ENCODE data around the gene GPD1.
A peak's percentile ranks its signal among the peaks of the same experiment; 100 is the strongest.

The GPD1 gene

DNA sequence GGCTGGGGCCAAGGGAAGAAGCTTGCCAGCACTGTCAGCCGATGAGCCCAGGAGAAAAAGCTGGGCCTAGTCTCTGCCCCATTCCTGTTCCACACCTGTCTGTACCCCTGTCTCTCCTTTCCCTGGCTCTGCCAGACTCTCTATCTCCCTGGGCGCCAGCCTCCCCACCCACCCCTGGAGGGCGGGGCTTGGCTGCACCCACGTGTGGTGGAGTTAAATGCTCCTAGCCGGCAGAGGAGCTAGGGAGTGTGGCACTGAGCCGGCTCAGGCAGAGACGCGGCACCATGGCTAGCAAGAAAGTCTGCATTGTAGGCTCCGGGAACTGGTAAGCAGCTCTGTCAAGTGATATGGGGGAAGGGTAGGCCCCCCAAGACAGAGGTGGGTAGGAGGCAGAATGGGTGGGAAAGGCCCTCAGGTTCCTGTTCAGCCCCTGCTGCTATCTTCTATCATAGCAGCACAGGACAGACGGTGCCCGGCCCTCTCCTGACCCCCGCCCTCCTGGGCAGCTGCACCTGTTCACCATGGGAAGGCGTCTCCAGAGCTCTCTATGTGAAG is at the start of gene GPD1:
GPD1 (plus strand) TSS at position 242 of the 555 bp plus-strand sequence; CDS start at position 285, 43 bp downstream.
- Histone ChIP-seq H3K9ac (ENCODE audit: low read length) (no peak within 1 kb of the TSS), H3K36me3 (ENCODE audit: control insufficient read depth, low read depth, low read length) (peaks cover 27% of the 10 kb centered on the region), H3K27me3 (ENCODE audit: control insufficient read depth, insufficient read depth, low read length) (no peaks in the 10 kb centered on the region), H3K4me3 (ENCODE audit: low read length) (no peak within 1 kb of the TSS), H3K9me3 (ENCODE audit: control insufficient read depth, low read depth, low read length) (no peaks in the 10 kb centered on the region), H3K27ac (ENCODE audit: low read length) (no peak within 1 kb of the TSS), H3K4me1 (ENCODE audit: control insufficient read depth, low read depth, low read length) (peaks cover 13% of the 10 kb centered on the region)

DNA sequence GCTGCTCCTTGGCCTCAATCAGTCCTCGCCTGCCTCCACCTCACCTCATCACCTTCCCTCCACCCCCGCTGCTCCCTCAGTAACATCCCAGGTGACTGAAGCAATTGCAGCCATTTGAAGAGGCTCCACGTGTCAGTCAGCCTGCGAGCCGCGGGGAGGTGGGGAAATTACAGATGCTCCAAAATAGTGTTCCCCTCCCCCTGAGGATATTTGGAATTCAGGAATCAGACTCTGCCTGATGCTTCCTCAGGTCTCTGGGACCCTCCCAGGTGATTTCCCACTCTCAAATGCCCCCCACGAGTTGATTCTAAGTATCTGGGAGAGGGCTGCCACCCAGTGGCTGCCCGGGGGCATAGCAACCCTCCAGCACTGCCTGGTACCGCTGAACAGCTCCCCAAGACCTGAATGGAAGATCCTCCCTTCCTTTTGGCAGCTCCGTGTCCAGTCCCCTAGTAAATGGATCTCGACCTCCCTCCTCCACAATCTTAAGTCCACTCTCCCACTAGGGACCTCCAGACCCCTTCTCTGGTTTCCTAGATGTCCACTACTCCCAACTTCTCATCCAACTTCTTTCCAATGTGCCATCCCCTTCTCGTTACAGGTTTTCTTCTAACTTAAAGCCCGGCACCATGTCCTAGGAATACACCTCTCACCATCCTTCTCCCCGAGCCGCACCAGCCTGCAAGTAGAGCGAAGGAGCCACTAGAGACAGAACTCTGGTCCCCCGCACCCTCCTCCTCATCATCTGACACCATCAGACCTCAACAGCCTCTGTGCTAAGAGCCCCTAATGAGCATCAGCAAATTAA is 47.8 kb upstream of the GPD1 start:
- no peak overlapping the region for H3K27ac ChIP-seq (ENCODE audit: low read length)

DNA sequence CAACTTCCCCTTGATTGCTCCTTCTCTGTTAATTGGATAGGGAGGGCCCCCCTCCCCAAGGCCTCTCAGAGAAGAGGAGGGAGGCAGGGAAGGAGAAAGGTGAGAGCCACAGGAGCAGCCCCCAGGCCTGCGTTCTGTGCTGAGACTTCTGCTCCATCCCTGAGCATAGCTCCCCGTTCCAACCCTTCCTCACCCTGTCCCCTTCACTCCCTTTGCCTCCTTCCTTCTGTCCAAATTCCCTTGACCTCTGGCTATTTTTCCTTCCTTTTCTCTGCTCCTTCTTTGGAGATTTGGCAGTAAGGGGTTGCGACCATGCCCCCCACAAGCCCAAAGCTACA is 47.2 kb upstream of the GPD1 start:
- Histone ChIP-seq H3K9me3 (ENCODE audit: control insufficient read depth, low read depth, low read length) (no peaks in the 10 kb centered on the region), H3K9ac (ENCODE audit: low read length) (no peak overlapping the region), H3K27ac (ENCODE audit: low read length) (no peak overlapping the region), H3K27me3 (ENCODE audit: control insufficient read depth, insufficient read depth, low read length) (peaks cover 71% of the 10 kb centered on the region), H3K36me3 (ENCODE audit: control insufficient read depth, low read depth, low read length) (no peaks in the 10 kb centered on the region), H3K4me3 (ENCODE audit: low read length) (peak overlapping the region; percentile 65), H3K4me1 (ENCODE audit: control insufficient read depth, low read depth, low read length) (peaks cover 11% of the 10 kb centered on the region)

More for the DNA sequence above, 47.8 kb upstream of the GPD1 start:
- Histone ChIP-seq H3K4me1 (ENCODE audit: control insufficient read depth, low read depth, low read length) (peaks cover 15% of the 10 kb centered on the region), H3K36me3 (ENCODE audit: control insufficient read depth, low read depth, low read length) (no peaks in the 10 kb centered on the region), H3K9me3 (ENCODE audit: control insufficient read depth, low read depth, low read length) (no peaks in the 10 kb centered on the region), H3K9ac (ENCODE audit: low read length) (peak overlapping the region; percentile 5), H3K27me3 (ENCODE audit: control insufficient read depth, insufficient read depth, low read length) (peaks cover 77% of the 10 kb centered on the region), H3K4me3 (ENCODE audit: low read length) (peak overlapping the region; percentile 65)

DNA sequence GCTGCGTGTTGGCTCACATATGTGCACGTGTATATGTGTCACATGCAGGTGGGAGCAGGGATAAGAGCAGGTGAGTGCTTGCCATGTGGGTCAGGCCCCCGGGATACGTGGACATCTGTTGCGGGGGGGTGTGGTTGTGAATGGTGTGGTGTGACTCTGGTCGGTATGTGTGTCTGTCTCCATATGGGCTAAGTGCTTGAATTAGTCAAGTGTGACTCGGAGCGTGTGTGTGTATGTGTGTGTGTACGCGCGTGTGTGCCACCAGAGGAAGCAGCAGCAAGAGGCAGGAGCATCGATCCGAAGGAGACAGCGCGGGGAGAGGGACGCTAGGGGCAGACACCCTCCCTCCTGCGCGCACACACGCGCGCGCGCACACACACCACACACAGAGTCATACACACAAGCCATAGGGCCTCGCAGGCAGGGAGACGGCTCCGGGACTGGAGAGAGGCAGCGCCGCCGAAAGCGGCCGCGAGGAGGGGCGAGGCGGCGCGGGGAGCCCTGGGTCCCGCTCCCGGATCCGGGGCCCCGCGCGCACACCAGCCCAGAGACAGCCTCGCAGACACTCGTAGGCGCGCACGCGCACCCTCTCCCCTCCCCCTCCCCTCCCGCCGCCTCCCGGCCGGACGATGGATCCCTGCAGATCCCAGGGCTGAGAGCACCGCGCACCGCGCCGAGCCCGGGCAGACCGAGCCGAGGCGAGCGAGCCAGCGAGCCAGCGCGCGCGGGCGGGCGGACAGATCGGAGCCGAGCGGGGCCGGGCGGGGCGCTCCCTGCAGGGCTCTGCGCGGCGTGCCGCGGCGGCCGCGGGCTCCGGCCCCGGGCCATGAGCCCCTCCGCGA is 46.6 kb upstream of the GPD1 start, which contains the start of gene ASIC1:
ASIC1 (plus strand) TSS at position 597 of the 842 bp plus-strand sequence. CDS start 1,171 bp downstream, outside the sequence.
- H3K9ac ChIP-seq (ENCODE audit: low read length) = no peak within 1 kb of the TSS
- peaks cover 65% of the 10 kb centered on the region for H3K27me3 ChIP-seq (ENCODE audit: control insufficient read depth, insufficient read depth, low read length)
- H3K4me3 ChIP-seq (ENCODE audit: low read length) = peak within 1 kb of the TSS; percentile 65
- H3K4me1 ChIP-seq (ENCODE audit: control insufficient read depth, low read depth, low read length) = peaks cover 10% of the 10 kb centered on the region
- no peaks in the 10 kb centered on the region for H3K36me3 ChIP-seq (ENCODE audit: control insufficient read depth, low read depth, low read length)
- no peaks in the 10 kb centered on the region for H3K9me3 ChIP-seq (ENCODE audit: control insufficient read depth, low read depth, low read length)
- no peak within 1 kb of the TSS for H3K27ac ChIP-seq (ENCODE audit: low read length)

DNA sequence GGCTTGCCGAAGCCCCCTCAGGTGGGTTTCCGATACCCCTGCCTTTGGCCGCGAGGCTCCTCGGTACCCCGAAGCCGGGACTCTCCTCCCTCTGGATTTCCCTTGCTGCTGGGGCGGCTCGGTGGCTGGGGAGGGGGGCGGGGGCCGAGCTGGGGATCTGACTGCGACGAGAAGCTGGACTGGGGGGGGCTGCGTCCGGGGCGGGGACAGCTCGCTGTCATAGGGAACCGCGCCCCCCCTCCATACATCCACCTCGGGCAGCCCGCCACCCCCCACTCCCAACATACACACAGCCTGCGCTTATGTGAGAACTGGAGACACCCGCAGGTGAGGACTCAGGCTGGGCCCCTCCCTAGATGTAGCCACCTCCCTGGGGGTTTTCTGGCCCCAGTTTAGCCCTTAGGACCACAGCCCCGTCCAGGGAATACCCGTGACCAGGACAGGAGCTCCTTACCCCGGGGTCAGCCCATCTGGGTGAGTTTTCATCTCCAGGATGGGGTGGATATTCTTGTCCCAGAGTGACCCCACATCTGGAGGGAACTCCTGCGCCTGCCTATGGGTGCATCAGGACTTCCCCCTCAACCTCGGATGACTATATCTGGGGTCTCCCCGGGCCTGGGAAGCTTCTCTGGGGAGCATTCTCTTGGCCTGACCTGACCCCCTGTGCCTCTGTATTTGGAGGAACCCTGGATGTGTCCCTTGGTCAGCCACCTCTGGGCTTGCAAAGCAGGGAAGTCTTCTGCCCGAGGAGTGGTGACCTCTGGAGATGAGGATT is 45.7 kb upstream of the GPD1 start:
- no peaks in the 10 kb centered on the region for H3K36me3 ChIP-seq (ENCODE audit: control insufficient read depth, low read depth, low read length)
- peaks cover 10% of the 10 kb centered on the region for H3K4me1 ChIP-seq (ENCODE audit: control insufficient read depth, low read depth, low read length)
- no peaks in the 10 kb centered on the region for H3K9me3 ChIP-seq (ENCODE audit: control insufficient read depth, low read depth, low read length)
- peak overlapping the region; percentile 65 for H3K4me3 ChIP-seq (ENCODE audit: low read length)
- peaks cover 56% of the 10 kb centered on the region for H3K27me3 ChIP-seq (ENCODE audit: control insufficient read depth, insufficient read depth, low read length)
- no peak overlapping the region for H3K27ac ChIP-seq (ENCODE audit: low read length)
- H3K9ac ChIP-seq (ENCODE audit: low read length) = no peak overlapping the region

DNA sequence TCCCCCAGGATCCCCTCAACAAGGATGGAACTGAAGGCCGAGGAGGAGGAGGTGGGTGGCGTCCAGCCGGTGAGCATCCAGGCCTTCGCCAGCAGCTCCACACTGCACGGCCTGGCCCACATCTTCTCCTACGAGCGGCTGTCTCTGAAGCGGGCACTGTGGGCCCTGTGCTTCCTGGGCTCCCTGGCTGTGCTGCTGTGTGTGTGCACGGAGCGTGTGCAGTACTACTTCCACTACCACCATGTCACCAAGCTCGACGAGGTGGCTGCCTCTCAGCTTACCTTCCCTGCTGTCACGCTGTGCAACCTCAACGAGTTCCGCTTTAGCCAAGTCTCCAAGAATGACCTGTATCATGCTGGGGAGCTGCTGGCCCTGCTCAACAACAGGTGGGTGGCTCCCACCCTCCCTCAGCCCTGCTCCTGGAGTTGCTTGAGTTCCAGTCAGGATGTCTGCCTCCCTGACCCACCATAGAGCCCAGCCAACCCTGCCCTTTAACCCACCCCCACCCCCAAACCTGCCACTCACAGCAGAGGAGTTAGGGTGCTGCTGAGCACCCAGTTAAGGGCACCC is 45.0 kb upstream of the GPD1 start:
- H3K4me3 ChIP-seq (ENCODE audit: low read length) = no peak overlapping the region
- no peaks in the 10 kb centered on the region for H3K9me3 ChIP-seq (ENCODE audit: control insufficient read depth, low read depth, low read length)
- H3K27ac ChIP-seq (ENCODE audit: low read length) = no peak overlapping the region
- H3K27me3 ChIP-seq (ENCODE audit: control insufficient read depth, insufficient read depth, low read length) = peaks cover 49% of the 10 kb centered on the region
- H3K36me3 ChIP-seq (ENCODE audit: control insufficient read depth, low read depth, low read length) = no peaks in the 10 kb centered on the region
- H3K9ac ChIP-seq (ENCODE audit: low read length) = no peak overlapping the region
- H3K4me1 ChIP-seq (ENCODE audit: control insufficient read depth, low read depth, low read length) = peaks cover 10% of the 10 kb centered on the region

DNA sequence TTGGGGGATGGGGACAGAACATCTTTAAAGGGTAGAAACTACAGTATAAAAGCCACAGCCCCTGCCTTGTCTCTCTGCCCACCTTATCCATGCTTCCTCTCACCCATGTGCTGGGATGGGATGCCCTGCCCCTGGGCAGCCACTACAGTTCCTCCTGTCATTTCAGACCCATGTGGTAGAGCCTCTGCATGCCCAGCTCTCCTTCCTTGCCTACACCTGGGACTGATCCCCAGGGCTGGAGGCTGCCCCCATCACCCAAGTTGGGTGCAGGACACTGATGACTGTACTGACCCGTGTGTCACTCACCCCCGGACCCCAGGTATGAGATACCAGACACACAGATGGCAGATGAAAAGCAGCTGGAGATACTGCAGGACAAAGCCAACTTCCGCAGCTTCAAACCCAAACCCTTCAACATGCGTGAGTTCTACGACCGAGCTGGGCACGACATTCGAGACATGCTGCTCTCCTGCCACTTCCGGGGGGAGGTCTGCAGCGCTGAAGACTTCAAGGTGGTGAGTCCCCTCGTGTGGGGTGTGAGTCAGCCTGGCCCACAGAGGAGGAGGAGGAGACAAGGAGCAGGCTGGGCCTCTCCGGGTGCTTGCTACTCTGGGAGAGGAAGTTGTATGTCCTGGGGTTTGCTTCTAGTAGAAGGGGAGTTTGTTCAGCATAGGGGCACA is 44.2 kb upstream of the GPD1 start:
- Histone ChIP-seq H3K27me3 (ENCODE audit: control insufficient read depth, insufficient read depth, low read length) (peaks cover 44% of the 10 kb centered on the region), H3K36me3 (ENCODE audit: control insufficient read depth, low read depth, low read length) (no peaks in the 10 kb centered on the region), H3K9me3 (ENCODE audit: control insufficient read depth, low read depth, low read length) (no peaks in the 10 kb centered on the region), H3K4me1 (ENCODE audit: control insufficient read depth, low read depth, low read length) (peaks cover 10% of the 10 kb centered on the region), H3K4me3 (ENCODE audit: low read length) (no peak overlapping the region), H3K9ac (ENCODE audit: low read length) (no peak overlapping the region), H3K27ac (ENCODE audit: low read length) (no peak overlapping the region)

DNA sequence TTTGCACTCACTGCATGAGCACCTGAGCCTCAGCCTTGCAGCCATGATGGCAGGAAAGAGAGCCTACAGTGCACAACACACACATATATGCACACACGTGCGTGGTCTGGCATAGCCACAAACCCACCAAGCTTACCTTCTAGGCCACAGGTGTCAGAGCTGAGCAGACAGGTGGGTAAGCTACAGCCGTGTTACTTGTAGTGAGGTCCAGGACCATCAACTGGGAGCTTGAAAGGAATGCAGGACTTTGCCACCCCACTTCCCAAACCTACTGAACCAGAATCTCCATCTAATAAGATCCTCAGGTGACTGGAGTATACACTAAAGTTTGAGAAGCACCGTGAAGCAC is 43.7 kb upstream of the GPD1 start:
- H3K36me3 ChIP-seq (ENCODE audit: control insufficient read depth, low read depth, low read length) = no peaks in the 10 kb centered on the region
- no peaks in the 10 kb centered on the region for H3K9me3 ChIP-seq (ENCODE audit: control insufficient read depth, low read depth, low read length)
- no peak overlapping the region for H3K4me3 ChIP-seq (ENCODE audit: low read length)
- H3K27me3 ChIP-seq (ENCODE audit: control insufficient read depth, insufficient read depth, low read length) = peaks cover 44% of the 10 kb centered on the region
- H3K9ac ChIP-seq (ENCODE audit: low read length) = no peak overlapping the region
- H3K4me1 ChIP-seq (ENCODE audit: control insufficient read depth, low read depth, low read length) = peaks cover 10% of the 10 kb centered on the region
- H3K27ac ChIP-seq (ENCODE audit: low read length) = no peak overlapping the region

DNA sequence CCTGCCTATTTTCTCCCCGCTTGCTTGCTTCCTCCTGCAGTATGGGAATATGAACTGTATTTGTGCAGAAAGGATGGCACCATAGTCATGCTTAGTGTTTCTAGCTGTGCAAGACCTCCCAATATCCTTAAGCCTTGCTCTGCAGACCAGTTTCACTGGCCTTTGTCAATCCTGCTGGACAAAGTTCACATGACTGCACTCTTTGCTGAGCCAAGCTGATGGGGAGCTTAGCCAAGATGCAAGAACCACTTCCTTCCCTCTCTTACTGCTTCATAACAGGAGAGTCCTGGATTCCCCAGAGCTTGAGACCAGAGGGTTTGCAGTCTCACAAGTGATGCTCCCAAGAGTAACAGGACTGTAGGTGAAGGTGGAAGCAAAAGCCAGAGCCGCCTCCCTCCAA is 42.6 kb upstream of the GPD1 start:
- Histone ChIP-seq H3K4me1 (ENCODE audit: control insufficient read depth, low read depth, low read length) (peaks cover 5% of the 10 kb centered on the region), H3K27me3 (ENCODE audit: control insufficient read depth, insufficient read depth, low read length) (peaks cover 33% of the 10 kb centered on the region), H3K9me3 (ENCODE audit: control insufficient read depth, low read depth, low read length) (no peaks in the 10 kb centered on the region), H3K4me3 (ENCODE audit: low read length) (no peak overlapping the region), H3K9ac (ENCODE audit: low read length) (no peak overlapping the region), H3K36me3 (ENCODE audit: control insufficient read depth, low read depth, low read length) (no peaks in the 10 kb centered on the region), H3K27ac (ENCODE audit: low read length) (no peak overlapping the region)

DNA sequence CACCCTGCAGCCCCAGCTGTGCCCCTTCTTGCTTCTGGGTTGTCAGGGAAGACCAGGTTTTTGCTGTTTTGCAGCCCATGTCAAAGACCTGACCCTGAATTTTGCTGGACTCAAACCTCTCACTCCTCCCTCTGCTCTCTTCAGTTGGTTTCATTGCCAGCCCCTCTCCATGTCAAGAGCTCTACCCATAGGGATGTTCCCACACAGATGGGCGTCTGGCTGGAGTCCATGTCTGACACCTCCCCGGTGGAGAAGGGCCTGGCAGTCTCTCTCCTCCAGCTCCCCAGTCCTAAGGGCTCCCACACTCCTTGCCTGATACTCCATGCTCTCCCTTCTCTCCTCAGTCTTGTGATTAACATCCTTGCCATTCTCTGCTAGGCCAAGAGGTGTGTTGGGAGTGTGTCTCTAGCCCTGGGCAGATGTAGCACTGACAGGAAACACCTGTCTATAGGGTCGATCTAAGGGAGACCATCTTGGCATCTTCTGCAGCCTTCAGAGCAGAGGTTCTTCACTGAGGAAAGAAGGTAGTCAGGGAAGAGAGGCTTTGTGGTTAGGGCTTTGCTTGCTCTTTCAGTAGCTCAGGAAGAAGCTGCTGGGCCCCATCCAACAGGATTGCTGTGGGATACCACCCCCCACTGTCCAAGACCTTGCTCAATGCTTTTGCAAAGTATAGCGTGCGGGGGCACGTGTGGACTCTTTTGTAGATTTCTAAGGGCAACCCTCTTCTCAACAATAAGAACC is 41.7 kb upstream of the GPD1 start:
- Histone ChIP-seq H3K27ac (ENCODE audit: low read length) (no peak overlapping the region), H3K9me3 (ENCODE audit: control insufficient read depth, low read depth, low read length) (no peaks in the 10 kb centered on the region), H3K4me1 (ENCODE audit: control insufficient read depth, low read depth, low read length) (peaks cover 6% of the 10 kb centered on the region), H3K27me3 (ENCODE audit: control insufficient read depth, insufficient read depth, low read length) (peaks cover 24% of the 10 kb centered on the region), H3K4me3 (ENCODE audit: low read length) (no peak overlapping the region), H3K9ac (ENCODE audit: low read length) (no peak overlapping the region), H3K36me3 (ENCODE audit: control insufficient read depth, low read depth, low read length) (no peaks in the 10 kb centered on the region)

All from iPS-18a (cell line).